Measurements from ENCODE around the gene LRP1B.

GRCh38 chr2:141440072-141440635 is 690.7 kb downstream of the LRP1B start:
- TF ChIP-seq TCF12 (IDR thresholded peaks at IDR 0.05; ENCODE audit: low read depth, low read length): no peak
- TF ChIP-seq SRF (IDR thresholded peaks at IDR 0.05; ENCODE audit: low read depth, low read length): no peak
- no peak for TF ChIP-seq CTCF (IDR thresholded peaks at IDR 0.05; ENCODE audit: control extremely low read depth in 1 of 3, insufficient read depth in 1 of 3, low read depth in 1 of 3, low read length in 3 of 3)
- TF ChIP-seq POLR2AphosphoS5 (IDR thresholded peaks at IDR 0.05; ENCODE audit: low read depth, low read length): no peak
- no peak for TF ChIP-seq TAF1 (IDR thresholded peaks at IDR 0.05; ENCODE audit: low read depth, low read length)
- TF ChIP-seq ZNF274 (IDR thresholded peaks at IDR 0.05; ENCODE audit: borderline replicate concordance, extremely low read depth, low read length): no peak
- no peak for TF ChIP-seq EZH2 (IDR thresholded peaks at IDR 0.05; ENCODE audit: low read depth, low read length, severe bottlenecking)
- TF ChIP-seq SUZ12 (IDR thresholded peaks at IDR 0.05; ENCODE audit: low read length): no peak
- no peak for TF ChIP-seq BACH1 (IDR thresholded peaks at IDR 0.05; ENCODE audit: low read length)
- TF ChIP-seq POLR2A (IDR thresholded peaks at IDR 0.05; ENCODE audit: control extremely low read depth in 1 of 2, low read depth in 2 of 2, low read length in 2 of 2): no peak

Measured in H1 (cell line).